Astrocyte of the spinal cord (primary cell): ENCODE measurements around the gene NPIPB12.
"Not testable (repeated sequence)": the region's sequence is repeated elsewhere in the genome, so short reads cannot be mapped to it uniquely, and the experiment has no call there.

ENCODE experiments used
- DNase-seq: peaks from one replicate; pipeline ENCODE4 v3.0.0; 2011; ENCODE audit warnings: low read depth, low spot score
- H3K4me3 ChIP-seq: 2 replicates; pipeline ENCODE4 v1.5.1; 2011; ENCODE audit warnings: low read depth, mild to moderate bottlenecking, low read length, moderate library complexity
- in situ Hi-C: cut with HindIII; loops from 2 replicates; pipeline ENCODE4 v1.10.0; 2017; ENCODE audit warnings: low sequenced_read_pairs

The NPIPB12 gene

DNA sequence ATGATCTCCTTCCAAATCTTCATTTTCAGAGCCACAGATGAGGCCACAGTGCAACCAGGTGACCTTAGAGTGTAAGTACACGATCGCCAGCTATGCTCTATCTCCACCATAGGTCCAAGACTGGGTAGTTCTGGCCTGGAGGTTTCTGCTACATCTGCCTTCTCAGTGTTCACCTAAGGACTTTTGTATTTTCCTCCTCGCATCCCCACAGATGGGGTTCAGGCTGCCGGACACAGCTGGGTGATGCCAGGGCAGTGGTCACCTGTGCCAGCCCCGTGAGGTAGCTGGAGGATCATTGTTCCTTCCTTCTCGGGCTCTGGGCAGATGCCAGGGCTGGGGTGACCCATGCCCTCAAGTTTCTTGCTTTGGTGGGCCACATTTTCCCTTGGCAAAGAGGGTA lies at the start of gene NPIPB12:
TSS of gene NPIPB12 (minus strand) at position 101 of the 400 bp plus-strand sequence.
- DNase-seq, H3K4me3 ChIP-seq, in situ Hi-C loops: not testable (repeated sequence)

DNA sequence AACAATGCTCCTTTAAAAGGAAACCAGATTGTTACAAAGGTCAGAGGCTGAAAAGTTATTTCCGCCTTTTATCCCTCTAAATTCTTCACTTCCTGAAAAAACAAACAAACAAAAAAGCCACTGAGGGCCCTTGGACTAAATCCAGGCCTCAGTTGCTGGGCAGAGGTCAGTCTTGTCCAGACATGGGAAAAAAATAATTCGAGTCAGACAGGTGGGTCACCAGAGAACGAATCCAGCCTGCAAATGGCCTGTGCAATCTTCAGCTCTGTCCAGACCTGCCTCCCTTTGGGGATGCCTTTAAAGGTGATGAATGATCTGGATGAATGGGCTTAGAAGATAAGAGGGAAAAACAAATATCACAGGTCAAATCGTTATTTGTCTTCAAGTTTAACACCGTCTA lies 15.3 kb upstream of the NPIPB12 start:
- in situ Hi-C loops, DNase-seq, H3K4me3 ChIP-seq: not testable (repeated sequence)

DNA sequence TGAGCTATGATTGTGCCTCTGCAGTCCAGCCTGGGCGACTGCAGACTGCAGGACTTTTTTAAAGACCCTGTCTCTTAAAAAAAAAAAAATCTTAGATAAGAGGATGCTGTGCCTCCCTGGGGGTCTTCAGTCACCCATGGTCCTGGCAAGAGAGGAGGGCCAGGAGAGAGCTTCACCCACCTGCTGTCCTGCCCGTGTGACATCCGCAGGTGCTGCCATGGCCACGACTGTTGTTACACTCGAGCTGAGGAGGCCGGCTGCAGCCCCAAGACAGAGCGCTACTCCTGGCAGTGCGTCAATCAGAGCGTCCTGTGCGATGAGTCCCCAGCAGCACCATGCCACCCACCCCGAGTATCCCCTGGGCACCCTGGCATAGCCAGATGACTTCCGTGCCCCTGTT lies 23.9 kb downstream of the NPIPB12 start:
- in situ Hi-C loops, H3K4me3 ChIP-seq, DNase-seq: not testable (repeated sequence)

DNA sequence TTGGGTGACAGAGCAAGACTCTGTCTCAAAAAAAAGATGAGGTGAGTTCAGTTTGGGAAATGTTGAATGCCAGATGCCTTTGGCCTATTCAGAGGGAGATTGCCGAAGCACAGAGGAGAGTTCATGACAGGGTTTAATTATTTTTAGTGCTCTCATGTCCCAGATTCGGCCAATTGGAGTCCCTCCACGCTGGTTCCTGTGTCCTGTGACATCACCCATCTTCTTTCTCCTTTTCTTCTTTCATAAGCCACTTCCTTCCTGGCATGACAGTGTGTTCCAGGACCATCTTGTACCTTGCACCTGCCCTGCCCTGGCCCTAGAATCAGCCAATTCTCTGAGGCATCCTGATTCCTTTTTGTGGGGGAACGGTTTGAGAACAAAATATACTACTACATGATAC lies 34.1 kb downstream of the NPIPB12 start:
- DNase-seq, H3K4me3 ChIP-seq, in situ Hi-C loops: not testable (repeated sequence)

DNA sequence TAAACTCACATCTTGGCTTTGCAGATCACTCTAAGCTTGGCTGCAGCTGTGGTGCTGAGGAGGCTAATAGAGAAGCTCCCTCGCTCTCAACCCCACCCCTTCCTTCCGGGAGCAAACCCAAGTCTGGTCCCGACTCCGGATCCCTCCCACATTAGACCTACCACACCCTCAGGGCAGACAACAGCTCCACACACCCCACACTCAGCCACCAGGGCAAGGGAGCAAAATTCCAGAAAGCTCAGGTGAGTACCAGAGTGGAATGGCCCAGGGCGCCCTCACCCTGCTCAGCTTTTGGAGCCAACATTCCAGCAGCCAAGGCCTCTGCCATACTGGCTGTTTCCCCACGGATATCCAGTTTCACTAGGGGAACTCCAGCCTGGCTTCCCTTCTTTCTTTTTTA lies 36.5 kb downstream of the NPIPB12 start:
- H3K4me3 ChIP-seq, DNase-seq, in situ Hi-C loops: not testable (repeated sequence)

DNA sequence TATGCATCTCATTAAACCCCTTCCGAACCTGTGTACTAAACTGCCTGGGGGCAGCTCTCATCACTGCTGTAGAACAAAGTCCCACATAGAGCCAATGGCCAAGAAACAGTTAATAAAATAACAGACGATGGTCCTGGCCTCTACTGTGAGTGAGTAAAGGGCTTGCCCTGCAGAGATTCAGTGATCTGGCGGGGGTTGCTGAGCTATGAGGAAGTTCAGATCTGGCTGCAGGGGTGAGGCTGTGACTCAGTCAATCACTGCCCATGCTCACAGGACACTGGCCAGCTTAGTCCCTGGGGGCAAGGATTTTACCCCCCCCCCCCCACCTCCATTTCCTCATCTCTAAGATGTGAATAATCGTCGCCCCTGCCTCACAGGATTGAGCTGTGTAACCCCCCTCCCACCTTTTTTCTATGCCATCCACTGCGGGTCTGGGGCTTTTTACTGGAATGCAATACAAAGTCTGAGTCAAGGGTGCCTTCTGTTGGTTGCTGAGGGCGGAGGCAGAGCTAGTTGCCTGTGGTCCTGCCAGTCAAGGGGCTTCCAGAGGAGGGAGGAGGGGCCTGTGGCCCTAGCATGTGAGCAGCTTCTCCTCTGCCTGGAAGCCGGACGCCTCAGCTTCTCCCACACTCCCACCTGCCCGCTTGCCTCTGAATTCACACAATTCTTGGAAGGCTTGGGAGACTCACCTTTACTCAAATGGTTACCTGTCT lies 38.4 kb downstream of the NPIPB12 start:
- H3K4me3 ChIP-seq, DNase-seq, in situ Hi-C loops: not testable (repeated sequence)

DNA sequence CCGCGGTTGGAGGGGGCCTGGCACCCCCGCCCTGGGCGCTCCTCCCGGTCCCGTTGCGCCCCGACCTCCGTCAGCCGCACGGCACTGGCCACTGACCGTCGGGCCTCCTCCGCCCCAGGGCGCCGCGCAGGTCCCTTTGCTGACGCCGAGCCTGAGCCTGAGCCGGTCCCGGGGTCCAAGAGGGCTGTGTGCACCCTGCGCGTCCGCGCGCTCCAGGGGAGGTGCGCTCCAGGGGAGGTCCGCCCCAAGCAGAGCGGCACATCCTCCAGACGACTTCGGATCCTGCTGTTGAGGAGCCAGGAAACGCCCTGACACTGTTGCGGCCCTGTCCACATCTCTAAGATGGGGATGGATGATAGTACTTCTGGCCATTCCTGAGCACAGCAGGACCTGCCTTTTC lies 39.3 kb downstream of the NPIPB12 start:
- DNase-seq, H3K4me3 ChIP-seq, in situ Hi-C loops: not testable (repeated sequence)

DNA sequence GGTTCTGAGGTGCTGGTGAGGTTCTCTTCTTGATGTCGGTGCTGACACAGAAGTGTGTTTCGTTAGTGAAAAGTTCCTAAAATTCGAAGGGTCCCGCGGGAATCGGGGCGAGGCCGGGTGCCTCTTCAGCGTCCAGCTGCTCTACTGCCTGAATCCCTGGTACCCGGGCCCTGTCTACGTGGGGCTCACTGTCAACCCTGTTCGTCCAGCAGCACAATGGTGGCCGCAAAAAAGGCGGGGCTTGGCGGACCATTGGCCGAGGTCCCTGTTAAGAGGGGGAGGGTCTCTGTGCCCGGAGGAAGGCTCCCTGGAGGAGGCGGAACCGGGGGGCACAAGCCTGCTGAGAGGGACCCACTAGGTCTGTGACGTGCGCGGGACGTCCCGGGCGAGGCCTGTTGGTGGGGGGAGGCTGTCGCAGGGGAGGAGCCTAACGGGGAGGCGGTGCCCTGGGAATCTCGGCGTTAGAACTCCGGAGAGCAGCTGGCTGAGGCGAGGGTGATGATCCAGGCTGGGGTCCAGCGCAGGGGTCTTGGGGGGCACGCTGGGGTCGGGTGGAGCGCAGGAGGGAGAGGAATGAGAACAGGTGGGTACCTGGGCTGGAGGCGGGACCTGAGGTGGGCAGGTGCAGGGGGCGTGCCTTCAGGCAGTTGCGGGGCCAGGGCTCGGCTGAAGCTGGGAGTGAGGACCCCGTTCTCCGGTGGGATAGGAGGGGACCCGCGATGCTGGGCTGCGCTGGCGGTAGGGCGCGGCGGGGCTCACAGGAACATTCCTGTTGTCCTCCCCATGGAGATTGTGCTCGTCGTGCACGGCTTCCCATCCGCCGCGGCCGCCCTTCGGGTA lies 40.0 kb downstream of the NPIPB12 start:
- DNase-seq, in situ Hi-C loops, H3K4me3 ChIP-seq: not testable (repeated sequence)

DNA sequence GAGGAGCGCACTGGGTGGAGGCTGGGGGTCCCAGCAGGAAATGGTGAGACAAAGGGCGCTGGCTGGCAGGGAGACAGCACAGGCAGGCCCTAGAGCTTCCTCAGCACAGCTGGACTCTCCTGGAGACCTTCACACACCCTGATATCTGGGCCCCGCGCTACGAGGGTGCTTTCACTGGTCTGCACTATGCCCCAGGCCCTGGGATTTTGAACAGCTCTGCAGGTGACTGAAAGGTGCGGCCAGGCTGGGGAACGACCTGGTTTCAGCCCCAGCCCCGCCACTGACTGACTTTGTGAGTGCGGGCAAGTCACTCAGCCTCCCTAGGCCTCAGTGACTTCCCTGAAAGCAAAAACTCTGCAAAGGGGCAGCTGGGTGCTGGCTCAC lies 45.6 kb downstream of the NPIPB12 start:
- H3K4me3 ChIP-seq, DNase-seq, in situ Hi-C loops: not testable (repeated sequence)

DNA sequence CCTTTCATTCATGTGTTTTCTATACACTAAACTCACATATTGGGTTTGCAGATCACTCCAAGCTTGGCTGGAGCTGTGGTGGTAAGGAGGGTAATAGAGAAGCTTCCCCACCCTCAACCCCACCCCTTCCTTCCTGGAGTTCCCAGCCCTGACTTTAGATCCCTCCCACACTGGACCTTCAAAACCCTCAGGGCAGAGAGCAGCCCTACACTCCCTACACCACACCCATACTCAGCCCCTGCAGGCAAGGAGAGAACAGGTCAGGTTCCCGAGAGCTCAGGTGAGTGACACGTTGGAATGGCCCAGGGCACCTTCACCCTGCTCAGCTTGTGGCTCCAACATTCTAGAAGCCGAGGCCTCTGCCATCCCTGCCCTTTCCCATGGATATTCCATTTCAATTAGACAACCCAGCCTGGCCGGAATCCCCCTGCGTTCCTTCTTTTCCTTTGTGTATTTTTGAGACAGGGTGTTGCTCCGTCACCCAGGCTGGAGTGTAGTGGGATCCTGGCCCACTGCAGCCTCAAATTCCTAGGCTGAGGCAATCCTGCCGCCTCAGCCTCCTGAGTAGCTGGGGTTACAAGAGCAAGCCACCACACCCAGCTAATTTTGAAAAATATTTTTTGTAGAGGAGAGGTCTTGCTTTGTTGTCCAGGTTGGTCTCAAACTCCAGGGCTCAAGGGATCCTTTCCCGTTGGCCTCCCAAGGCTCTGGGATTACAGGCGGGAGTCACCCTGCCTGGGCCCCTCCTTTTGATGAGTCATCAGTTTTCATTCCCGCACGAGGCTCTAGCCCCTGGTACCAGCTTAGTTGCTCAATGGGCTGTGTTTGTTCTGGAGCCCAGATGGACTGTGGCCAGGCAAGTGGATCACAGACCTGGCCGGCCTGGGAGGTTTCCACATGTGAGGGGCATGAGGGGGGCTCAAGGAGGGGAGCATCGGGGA lies 46.2 kb downstream of the NPIPB12 start, which contains the start of gene SULT1A4:
TSS of gene SULT1A4 (plus strand) at position 208 of the 941 bp plus-strand sequence. CDS start 1,473 bp downstream, outside the sequence.
- H3K4me3 ChIP-seq, DNase-seq, in situ Hi-C loops: not testable (repeated sequence)

DNA sequence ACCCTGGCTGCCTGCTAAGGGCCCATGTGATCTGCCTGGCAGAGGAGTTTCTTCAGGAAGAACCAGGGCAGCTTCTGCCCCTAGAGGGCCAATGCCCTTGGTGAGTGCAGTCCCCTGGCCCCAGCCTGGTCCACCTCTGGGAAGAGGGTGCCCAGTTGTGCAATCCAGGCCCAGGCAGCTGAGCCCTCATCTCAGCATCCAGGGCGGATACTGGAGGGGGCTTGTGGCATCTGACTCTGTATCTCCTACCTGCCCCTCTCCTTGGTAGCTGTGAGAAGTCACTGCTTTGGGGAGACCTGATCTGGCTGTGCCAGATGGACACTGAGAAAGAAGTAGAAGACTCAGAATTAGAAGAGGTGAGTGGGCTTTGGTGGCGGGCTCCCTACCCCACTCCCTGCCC lies 48.5 kb downstream of the NPIPB12 start:
- DNase-seq, H3K4me3 ChIP-seq, in situ Hi-C loops: not testable (repeated sequence)

DNA sequence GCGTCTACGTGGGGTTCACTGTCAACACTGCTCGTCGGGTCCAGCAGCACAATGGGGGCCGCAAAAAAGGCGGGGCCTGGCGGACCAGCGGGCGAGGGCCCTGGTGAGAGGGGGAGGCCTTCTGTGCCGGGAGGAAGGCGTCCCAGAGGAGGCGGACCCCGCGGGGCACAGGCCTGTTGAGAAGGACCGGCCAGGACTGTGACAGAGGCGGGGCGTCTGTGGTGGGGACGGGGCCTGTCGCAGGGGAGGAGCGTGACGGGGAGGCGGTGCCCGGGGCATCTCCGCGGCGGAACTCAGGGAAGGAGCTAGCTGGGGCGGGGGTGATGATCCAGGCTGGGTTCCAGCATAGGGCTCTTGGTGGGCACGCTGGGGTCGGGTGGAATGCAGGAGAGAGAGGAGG lies 51.4 kb downstream of the NPIPB12 start:
- in situ Hi-C loops, H3K4me3 ChIP-seq, DNase-seq: not testable (repeated sequence)

DNA sequence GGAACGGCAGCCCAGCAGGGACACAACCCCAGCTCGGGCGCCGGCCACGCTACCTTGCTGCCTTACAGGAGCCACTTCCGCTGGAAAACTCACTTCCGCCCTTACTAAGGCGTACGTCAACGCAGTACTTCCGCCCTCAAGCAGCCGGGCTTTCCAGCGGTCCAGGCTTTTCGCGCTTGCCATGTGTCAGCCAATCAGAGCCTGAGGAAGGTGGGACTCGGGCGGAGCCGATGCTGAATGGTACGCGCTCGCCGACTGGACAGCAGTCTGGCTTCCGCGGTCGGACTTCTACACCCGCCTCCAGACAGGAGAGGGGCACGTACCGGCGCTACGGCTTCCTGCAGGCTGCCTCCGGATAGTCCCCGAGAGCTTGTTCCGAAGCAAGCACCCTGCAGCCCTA lies 51.9 kb downstream of the NPIPB12 start, which contains the start of the genes BOLA2 and SLX1B:
TSS of gene BOLA2 (minus strand) at position 83 of the 400 bp plus-strand sequence. CDS start 98 bp downstream, outside the sequence.
TSS of gene SLX1B (plus strand) at position 265 of the 400 bp plus-strand sequence.
- H3K4me3 ChIP-seq, DNase-seq, in situ Hi-C loops: not testable (repeated sequence)

DNA sequence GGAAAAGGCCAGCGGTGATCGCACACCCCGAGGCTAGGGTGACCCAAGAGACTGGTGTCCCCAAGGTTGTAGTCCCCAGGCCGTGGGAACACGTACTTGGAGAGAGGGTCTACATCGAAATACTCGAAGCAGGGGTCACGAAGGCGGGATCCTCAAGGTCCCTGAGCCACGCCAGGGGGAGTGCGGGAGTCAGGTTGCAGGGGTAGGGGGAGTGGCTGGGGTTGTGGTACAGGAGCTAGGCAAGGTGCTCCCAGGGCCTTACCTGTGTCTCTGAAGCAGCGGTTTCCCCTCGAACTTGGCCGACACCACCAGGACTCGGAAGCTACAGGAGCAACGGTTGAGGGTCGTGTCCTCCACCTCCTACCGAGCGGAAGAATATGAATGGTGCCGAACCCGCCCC lies 52.5 kb downstream of the NPIPB12 start:
- DNase-seq, in situ Hi-C loops: not testable (repeated sequence)

More for the DNA sequence above, 52.5 kb downstream of the NPIPB12 start:
- not testable (repeated sequence) for H3K4me3 ChIP-seq
